PC-9 (cell line): ENCODE data around the gene COX5A. TPM values are rescaled to one million over a fixed set of nuclear protein-coding genes. Genes with fewer than 3 reads are reported as not detected.

Experiments used
- BruUV-seq: library from RNA; stranded (reverse); fragments of 400-500 nt; replicated peaks from 2 replicates; lab custom pipeline; 2021; lab: Mats Ljungman, UMichigan
- CTCF ChIA-PET: fragments of 300-600 bp; sonication (Branson Sonifier 250); formaldehyde crosslinking; loops from one replicate; lab custom pipeline; 2022; ENCODE audit warnings: antibody characterized with exemption; lab: Charles Lee
- POLR2A ChIA-PET: fragments of 300-600 bp; sonication (Branson Sonifier 250); formaldehyde crosslinking; loops from one replicate; lab custom pipeline; 2022; ENCODE audit warnings: antibody characterized with exemption; ENCODE audit not compliant: unreplicated experiment; lab: Charles Lee
- DNase-seq, 2 experiments: peaks; one replicate each; pipeline versions ENCODE4 v3.0.0 to v3.0.0-alpha.2; 2015 to 2022; ENCODE audit warnings: mixed read lengths in 1 of 2
- H2AFZ ChIP-seq: fragments of 200-600 bp; sonication (generic); 2 replicates; pipeline ENCODE4 v1.8.1; 2017; ENCODE audit warnings: antibody characterized with exemption
- H3F3A ChIP-seq: fragments of 200-600 bp; sonication (generic); 2 replicates; pipeline ENCODE4 v1.8.1; 2017; ENCODE audit warnings: antibody characterized with exemption, mild to moderate bottlenecking, low read depth; ENCODE audit not compliant: insufficient read depth
- H3K27ac ChIP-seq: fragments of 200-600 bp; sonication (generic); 2 replicates; pipeline ENCODE4 v1.6.1; 2016; ENCODE audit warnings: mixed run types
- H3K27me3 ChIP-seq: fragments of 200-600 bp; sonication (generic); 2 replicates; pipeline ENCODE4 v1.6.1; 2016; ENCODE audit warnings: low read depth, mixed run types; ENCODE audit not compliant: insufficient read depth
- H3K36me3 ChIP-seq: fragments of 200-600 bp; sonication (generic); 2 replicates; pipeline ENCODE4 v1.6.1; 2016; ENCODE audit warnings: low read depth, mixed run types
- H3K4me1 ChIP-seq: fragments of 200-600 bp; sonication (generic); replicated peaks from 2 replicates; pipeline ENCODE4 v1.6.1; 2016; ENCODE audit warnings: mixed run types; ENCODE audit not compliant: insufficient read depth
- H3K4me2 ChIP-seq: fragments of 200-600 bp; sonication (generic); 2 replicates; pipeline ENCODE4 v1.6.1; 2017; ENCODE audit warnings: mixed run types
- H3K4me3 ChIP-seq: fragments of 200-600 bp; sonication (generic); 2 replicates; pipeline ENCODE4 v1.6.1; 2016; ENCODE audit warnings: mixed run types
- H3K79me2 ChIP-seq: fragments of 200-600 bp; sonication (generic); 2 replicates; pipeline ENCODE4 v1.6.1; 2017; ENCODE audit warnings: low read depth, mixed run types
- H3K9me2 ChIP-seq: fragments of 200-600 bp; sonication (generic); 2 replicates; pipeline ENCODE4 v1.8.1; 2017; ENCODE audit warnings: mild to moderate bottlenecking; ENCODE audit not compliant: insufficient read depth
- H3K9me3 ChIP-seq: fragments of 200-600 bp; sonication (generic); 2 replicates; pipeline ENCODE4 v1.8.1; 2016; ENCODE audit warnings: low read depth; ENCODE audit not compliant: insufficient read depth
- H4K20me1 ChIP-seq: fragments of 200-600 bp; sonication (generic); 2 replicates; pipeline ENCODE4 v1.8.1; 2017; ENCODE audit not compliant: insufficient read depth
- EZH2 ChIP-seq: fragments of 200-600 bp; sonication (generic); IDR thresholded peaks from 2 replicates; pipeline ENCODE4 v1.8.0; 2017; ENCODE audit warnings: antibody characterized with exemption, low read depth
- intact Hi-C: fragments of 100-400 bp; cut with micrococcal nuclease; formaldehyde crosslinking; loops from one replicate; pipeline ENCODE4 v1.10.0; 2022; ENCODE audit not compliant: unreplicated experiment
- total RNA-seq: library from RNA; stranded (reverse); gene quantifications from 2 replicates; pipeline ENCODE4 v1.2.3, GENCODE V29; 2021
- TF ChIP-seq, protein P1 (sequence below): fragments of 200-600 bp; sonication (generic); conservative IDR thresholded peaks from 2 replicates; pipeline ENCODE4 v1.6.1; 2017; ENCODE audit warnings: mixed run types, antibody characterized with exemption, mild to moderate bottlenecking, moderate library complexity

Gene COX5A
- total RNA-seq, 1 experiment from 2014 or later: 247 TPM

DNA sequence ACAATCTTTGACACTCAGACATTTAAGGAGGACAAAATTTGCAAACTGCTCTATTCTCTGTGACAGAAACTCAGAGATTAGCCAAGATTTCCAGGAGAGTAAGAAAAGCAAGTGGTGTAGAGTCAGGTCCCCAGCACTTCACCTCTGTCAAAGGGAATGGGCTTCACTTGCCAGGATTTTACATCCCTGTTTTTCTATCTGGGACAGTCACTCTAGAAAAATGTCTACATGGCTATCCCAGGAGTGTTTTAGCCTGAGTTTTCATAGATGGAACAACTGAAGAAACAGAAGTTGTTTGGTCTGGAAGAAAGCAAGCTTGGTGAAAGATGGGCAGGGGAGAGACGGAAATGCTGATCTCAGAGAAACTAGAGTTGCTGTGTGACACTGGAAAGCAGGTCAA is 34.2 kb downstream of the COX5A start:
- peaks cover 21% of the 10 kb centered on the region; the same call in 1 of the 2 replicates for H3K36me3 ChIP-seq
- ChIA-PET CTCF (interaction anchor here (1.1 kb wide), 1 partner anchor 14 kb away, joined by 5 read pairs; the partner anchor contains the start of gene MPI), POLR2A (no interaction called here)
- intact Hi-C loops: loop anchor here (5.0 kb wide), 1 partner anchor 86 kb away; no protein-coding TSS in a partner anchor
- H3K27ac ChIP-seq: no peak overlapping the region
- H3K9me3 ChIP-seq: no peaks in the 10 kb centered on the region
- no peak overlapping the region for H3K4me3 ChIP-seq
- no TSS peak for BruUV-seq
- peaks cover 26% of the 10 kb centered on the region for H3K79me2 ChIP-seq
- H4K20me1 ChIP-seq: no peaks in the 10 kb centered on the region
- peaks cover 35% of the 10 kb centered on the region; the same call in 1 of the 2 replicates for H3F3A ChIP-seq
- H3K27me3 ChIP-seq: no peaks in the 10 kb centered on the region
- H3K4me2 ChIP-seq: no peak overlapping the region
- no peak overlapping the region for H2AFZ ChIP-seq
- peaks cover 32% of the 10 kb centered on the region for H3K4me1 ChIP-seq
- DNase-seq: no peak
- TF ChIP-seq, protein P1, sequence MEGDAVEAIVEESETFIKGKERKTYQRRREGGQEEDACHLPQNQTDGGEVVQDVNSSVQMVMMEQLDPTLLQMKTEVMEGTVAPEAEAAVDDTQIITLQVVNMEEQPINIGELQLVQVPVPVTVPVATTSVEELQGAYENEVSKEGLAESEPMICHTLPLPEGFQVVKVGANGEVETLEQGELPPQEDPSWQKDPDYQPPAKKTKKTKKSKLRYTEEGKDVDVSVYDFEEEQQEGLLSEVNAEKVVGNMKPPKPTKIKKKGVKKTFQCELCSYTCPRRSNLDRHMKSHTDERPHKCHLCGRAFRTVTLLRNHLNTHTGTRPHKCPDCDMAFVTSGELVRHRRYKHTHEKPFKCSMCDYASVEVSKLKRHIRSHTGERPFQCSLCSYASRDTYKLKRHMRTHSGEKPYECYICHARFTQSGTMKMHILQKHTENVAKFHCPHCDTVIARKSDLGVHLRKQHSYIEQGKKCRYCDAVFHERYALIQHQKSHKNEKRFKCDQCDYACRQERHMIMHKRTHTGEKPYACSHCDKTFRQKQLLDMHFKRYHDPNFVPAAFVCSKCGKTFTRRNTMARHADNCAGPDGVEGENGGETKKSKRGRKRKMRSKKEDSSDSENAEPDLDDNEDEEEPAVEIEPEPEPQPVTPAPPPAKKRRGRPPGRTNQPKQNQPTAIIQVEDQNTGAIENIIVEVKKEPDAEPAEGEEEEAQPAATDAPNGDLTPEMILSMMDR: no peak
- TF ChIP-seq EZH2: no peak
- no peaks in the 10 kb centered on the region for H3K9me2 ChIP-seq

DNA sequence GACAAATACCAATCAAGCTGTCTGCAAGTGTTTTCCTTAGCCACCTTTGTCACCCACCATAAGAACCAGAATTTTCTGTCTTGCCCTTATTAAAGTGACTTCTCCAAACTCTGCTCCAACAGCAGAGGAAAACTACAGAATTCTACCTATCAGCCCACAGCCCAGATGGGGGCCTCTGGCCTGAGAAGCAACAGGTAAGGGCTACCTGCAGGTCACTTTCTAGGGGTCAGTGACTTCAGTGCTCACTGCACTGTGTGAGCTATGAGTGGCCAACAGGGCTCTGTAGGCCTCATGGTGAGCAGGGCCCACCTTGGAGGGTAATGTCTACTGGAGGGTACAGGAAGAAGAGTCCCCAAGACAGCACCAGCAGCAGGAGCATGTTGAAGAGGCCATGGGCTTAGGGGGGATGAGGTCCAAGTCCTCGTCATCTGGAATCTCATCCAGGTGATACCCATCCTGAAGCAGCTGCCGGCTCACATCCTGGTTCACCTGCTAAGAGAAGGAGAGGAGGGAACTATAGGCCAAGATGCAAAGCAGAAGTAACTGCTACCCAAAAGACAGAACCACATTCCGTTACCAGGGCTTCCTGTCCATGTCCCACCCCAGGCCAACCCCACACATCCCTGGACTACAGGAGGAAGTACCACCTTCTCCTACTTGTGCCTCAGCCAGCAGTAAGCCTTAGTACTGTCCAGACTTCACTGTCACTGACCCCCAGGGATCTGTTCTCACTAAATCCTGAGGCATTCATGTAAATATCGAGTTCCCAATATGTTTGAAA is 35.4 kb downstream of the COX5A start:
- no peaks in the 10 kb centered on the region for H3K27me3 ChIP-seq
- H4K20me1 ChIP-seq: no peaks in the 10 kb centered on the region
- no peaks in the 10 kb centered on the region for H3K9me2 ChIP-seq
- H3F3A ChIP-seq: peaks cover 31% of the 10 kb centered on the region; the same call in 1 of the 2 replicates
- peaks cover 31% of the 10 kb centered on the region for H3K4me1 ChIP-seq
- intact Hi-C loops: loop anchor here (5.0 kb wide), 1 partner anchor 85 kb away; no protein-coding TSS in a partner anchor
- TF ChIP-seq, protein P1: no peak
- TF ChIP-seq EZH2: no peak
- H3K4me2 ChIP-seq: 0 out of 2 replicates have a peak overlapping the region, but pooled peaks have one; percentile 8
- peaks cover 21% of the 10 kb centered on the region; the same call in 1 of the 2 replicates for H3K36me3 ChIP-seq
- no peak overlapping the region for H3K4me3 ChIP-seq
- peaks cover 26% of the 10 kb centered on the region for H3K79me2 ChIP-seq
- POLR2A ChIA-PET: interaction anchor here (0.6 kb wide), 2 partner anchors 32 to 622 kb away, joined by 3 to 7 read pairs; no protein-coding TSS in a partner anchor
- H2AFZ ChIP-seq: no peak overlapping the region
- CTCF ChIA-PET: interaction anchor here (0.6 to 1.6 kb wide), 13 partner anchors 10 to 134 kb away, joined by 3 to 16 read pairs (median 5); no protein-coding TSS in a partner anchor
- no peak for DNase-seq
- H3K9me3 ChIP-seq: no peaks in the 10 kb centered on the region
- peak overlapping the region; percentile 37; the same call in 1 of the 2 replicates for H3K27ac ChIP-seq
- BruUV-seq: no TSS peak

DNA sequence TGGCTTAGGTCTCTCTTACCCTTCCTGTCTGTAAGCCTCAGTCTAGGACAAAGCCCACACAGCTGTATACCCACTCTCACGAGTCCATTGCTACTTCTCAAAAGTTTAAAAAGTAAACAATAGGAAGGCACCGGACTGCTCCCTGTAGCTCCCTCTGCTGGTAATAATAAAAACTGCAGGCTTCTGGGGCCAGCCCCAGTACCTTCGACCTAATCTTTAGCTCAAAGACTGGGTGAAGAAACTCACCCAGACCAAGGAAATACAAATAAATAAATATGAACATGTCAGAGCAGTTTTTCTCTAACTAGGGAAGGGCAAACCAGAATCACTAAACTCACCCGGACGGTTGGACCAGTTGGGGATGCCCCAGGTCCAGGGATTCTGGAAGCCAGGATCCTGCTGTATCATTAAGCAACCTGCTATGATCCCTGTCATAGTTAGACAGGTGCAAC is 36.2 kb downstream of the COX5A start:
- peak; percentile 71 to 85 for DNase-seq
- peaks cover 26% of the 10 kb centered on the region for H3K79me2 ChIP-seq
- intact Hi-C loops: loop anchor here (2.0 to 5.0 kb wide), 2 partner anchors 59 to 84 kb away; partner anchors contain the start of gene ULK3
- CTCF ChIA-PET: interaction anchor here (0.6 to 1.6 kb wide), 13 partner anchors 9 to 135 kb away, joined by 3 to 11 read pairs (median 5); no protein-coding TSS in a partner anchor
- POLR2A ChIA-PET: interaction anchor here (0.5 to 0.6 kb wide), 3 partner anchors 31 to 621 kb away, joined by 3 to 7 read pairs (median 6); no protein-coding TSS in a partner anchor
- peak overlapping the region; percentile 37; the same call in 1 of the 2 replicates for H3K27ac ChIP-seq
- H4K20me1 ChIP-seq: no peaks in the 10 kb centered on the region
- H3K4me2 ChIP-seq: 0 out of 2 replicates have a peak overlapping the region, but pooled peaks have one; percentile 8
- H3K4me3 ChIP-seq: no peak overlapping the region
- peaks cover 21% of the 10 kb centered on the region; the same call in 1 of the 2 replicates for H3K36me3 ChIP-seq
- TF ChIP-seq EZH2: no peak
- TF ChIP-seq, protein P1: peak; percentile 96
- peaks cover 31% of the 10 kb centered on the region; the same call in 1 of the 2 replicates for H3F3A ChIP-seq
- peaks cover 28% of the 10 kb centered on the region for H3K4me1 ChIP-seq
- no TSS peak for BruUV-seq
- H3K9me2 ChIP-seq: no peaks in the 10 kb centered on the region
- H3K27me3 ChIP-seq: no peaks in the 10 kb centered on the region
- no peaks in the 10 kb centered on the region for H3K9me3 ChIP-seq
- H2AFZ ChIP-seq: no peak overlapping the region
